ENCODE measurements around the gene CD160.

CD160 gene

GRCh38 chr1:145730900-145731299 is 11.6 kb downstream of the CD160 start:
- Histone ChIP-seq H3K9me3 (ENCODE audit: control insufficient read depth, insufficient read depth, low read depth, low read length) (no peaks in the 10 kb centered on the region), H3K36me3 (ENCODE audit: control insufficient read depth in 2 of 2, insufficient read depth in 1 of 2, low read length in 2 of 2) (no peaks in the 10 kb centered on the region), H3K4me1 (ENCODE audit: control insufficient read depth, insufficient read depth, low read length) (no peaks in the 10 kb centered on the region), H3K4me3 (ENCODE audit: low read depth, low read length) (no peak overlapping the region), H3K27ac (ENCODE audit: extremely low read depth, low read depth, low read length) (no peak overlapping the region)
- POLR2A ChIA-PET = no interaction called here
- TF ChIP-seq HOXC10 (CRISPR knock-in tag; IDR thresholded peaks at IDR 0.05) (no peak), ZNF426 (tag by site-specific recombination; IDR thresholded peaks at IDR 0.05) (no peak)
- CTCF ChIA-PET = no interaction called here

GRCh38 chr1:145736191-145736590 is 16.9 kb downstream of the CD160 start:
- ChIA-PET POLR2A (no interaction called here), CTCF (interaction anchor here (0.9 kb wide), 1 partner anchor 16 kb away, joined by 5 read pairs; no protein-coding TSS in a partner anchor)
- Histone ChIP-seq H3K27ac (ENCODE audit: extremely low read depth, low read depth, low read length) (no peak overlapping the region), H3K4me3 (ENCODE audit: low read depth, low read length) (no peak overlapping the region), H3K36me3 (ENCODE audit: control insufficient read depth in 2 of 2, insufficient read depth in 1 of 2, low read length in 2 of 2) (no peaks in the 10 kb centered on the region), H3K4me1 (ENCODE audit: control insufficient read depth, insufficient read depth, low read length) (0 out of 2 replicates have a peak, but pooled peaks cover 2% of the 10 kb centered on the region), H3K9me3 (ENCODE audit: control insufficient read depth, insufficient read depth, low read depth, low read length) (no peaks in the 10 kb centered on the region)
- no peak for TF ChIP-seq ZFP37 (tag by site-specific recombination; IDR thresholded peaks at IDR 0.05)
- no peak for TF ChIP-seq ZNF292 (tag by site-specific recombination; IDR thresholded peaks at IDR 0.05; ENCODE audit: borderline replicate concordance, low read depth)
- TF ChIP-seq, protein P1, sequence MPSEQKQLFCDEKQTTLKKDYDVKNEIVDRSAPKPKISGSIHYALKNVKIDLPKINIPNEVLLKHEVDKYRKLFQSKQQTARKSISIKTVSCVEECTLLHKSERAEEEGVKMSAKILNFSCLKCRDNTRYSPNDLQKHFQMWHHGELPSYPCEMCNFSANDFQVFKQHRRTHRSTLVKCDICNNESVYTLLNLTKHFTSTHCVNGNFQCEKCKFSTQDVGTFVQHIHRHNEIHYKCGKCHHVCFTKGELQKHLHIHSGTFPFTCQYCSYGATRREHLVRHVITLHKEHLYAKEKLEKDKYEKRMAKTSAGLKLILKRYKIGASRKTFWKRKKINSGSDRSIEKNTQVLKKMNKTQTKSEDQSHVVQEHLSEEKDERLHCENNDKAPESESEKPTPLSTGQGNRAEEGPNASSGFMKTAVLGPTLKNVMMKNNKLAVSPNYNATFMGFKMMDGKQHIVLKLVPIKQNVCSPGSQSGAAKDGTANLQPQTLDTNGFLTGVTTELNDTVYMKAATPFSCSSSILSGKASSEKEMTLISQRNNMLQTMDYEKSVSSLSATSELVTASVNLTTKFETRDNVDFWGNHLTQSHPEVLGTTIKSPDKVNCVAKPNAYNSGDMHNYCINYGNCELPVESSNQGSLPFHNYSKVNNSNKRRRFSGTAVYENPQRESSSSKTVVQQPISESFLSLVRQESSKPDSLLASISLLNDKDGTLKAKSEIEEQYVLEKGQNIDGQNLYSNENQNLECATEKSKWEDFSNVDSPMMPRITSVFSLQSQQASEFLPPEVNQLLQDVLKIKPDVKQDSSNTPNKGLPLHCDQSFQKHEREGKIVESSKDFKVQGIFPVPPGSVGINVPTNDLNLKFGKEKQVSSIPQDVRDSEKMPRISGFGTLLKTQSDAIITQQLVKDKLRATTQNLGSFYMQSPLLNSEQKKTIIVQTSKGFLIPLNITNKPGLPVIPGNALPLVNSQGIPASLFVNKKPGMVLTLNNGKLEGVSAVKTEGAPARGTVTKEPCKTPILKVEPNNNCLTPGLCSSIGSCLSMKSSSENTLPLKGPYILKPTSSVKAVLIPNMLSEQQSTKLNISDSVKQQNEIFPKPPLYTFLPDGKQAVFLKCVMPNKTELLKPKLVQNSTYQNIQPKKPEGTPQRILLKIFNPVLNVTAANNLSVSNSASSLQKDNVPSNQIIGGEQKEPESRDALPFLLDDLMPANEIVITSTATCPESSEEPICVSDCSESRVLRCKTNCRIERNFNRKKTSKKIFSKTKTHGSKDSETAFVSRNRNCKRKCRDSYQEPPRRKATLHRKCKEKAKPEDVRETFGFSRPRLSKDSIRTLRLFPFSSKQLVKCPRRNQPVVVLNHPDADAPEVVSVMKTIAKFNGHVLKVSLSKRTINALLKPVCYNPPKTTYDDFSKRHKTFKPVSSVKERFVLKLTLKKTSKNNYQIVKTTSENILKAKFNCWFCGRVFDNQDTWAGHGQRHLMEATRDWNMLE (tag by site-specific recombination; conservative IDR thresholded peaks at IDR 0.05; ENCODE audit: low read depth) = no peak
- TF ChIP-seq GFI1B (tag by site-specific recombination; IDR thresholded peaks at IDR 0.05) = no peak
- TF ChIP-seq SP7 (tag by site-specific recombination; IDR thresholded peaks at IDR 0.05) = no peak
- TF ChIP-seq SCRT2 (tag by site-specific recombination; IDR thresholded peaks at IDR 0.05) = peak; percentile 35; the same call in 1 of the 2 replicates

DNA sequence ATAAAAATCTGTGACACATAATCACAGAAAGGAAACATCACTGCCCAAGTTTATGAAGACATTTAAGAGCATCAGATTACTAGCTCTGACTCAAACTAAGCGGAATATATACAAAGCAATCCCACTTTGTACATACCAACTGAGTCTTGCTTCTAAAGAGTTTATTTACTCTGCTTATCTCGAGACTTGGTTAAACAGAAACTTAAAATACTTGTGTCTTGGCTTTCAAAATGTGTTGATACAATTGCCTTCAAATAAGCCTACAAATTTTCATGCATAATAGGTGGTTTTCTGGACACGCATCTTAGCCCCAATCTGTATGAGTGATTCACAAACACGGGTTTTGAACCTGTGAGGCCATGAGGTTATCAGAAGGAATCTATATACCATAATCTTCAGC is 21.0 kb downstream of the CD160 start:
- no peak overlapping the region for H3K27ac ChIP-seq (ENCODE audit: extremely low read depth, low read depth, low read length)
- H3K9me3 ChIP-seq (ENCODE audit: control insufficient read depth, insufficient read depth, low read depth, low read length) = no peaks in the 10 kb centered on the region
- H3K4me3 ChIP-seq (ENCODE audit: low read depth, low read length) = no peak overlapping the region
- CTCF ChIA-PET = interaction anchor here (1.7 kb wide), 1 partner anchor 19 kb away, joined by 7 read pairs; no protein-coding TSS in a partner anchor
- H3K4me1 ChIP-seq (ENCODE audit: control insufficient read depth, insufficient read depth, low read length) = 0 out of 2 replicates have a peak, but pooled peaks cover 2% of the 10 kb centered on the region
- POLR2A ChIA-PET = no interaction called here
- H3K36me3 ChIP-seq (ENCODE audit: control insufficient read depth in 2 of 2, insufficient read depth in 1 of 2, low read length in 2 of 2) = peaks cover 0 to 21% of the 10 kb centered on the region in 2 experiments; a peak in 2 of 3 replicates
- TF ChIP-seq, protein P2, sequence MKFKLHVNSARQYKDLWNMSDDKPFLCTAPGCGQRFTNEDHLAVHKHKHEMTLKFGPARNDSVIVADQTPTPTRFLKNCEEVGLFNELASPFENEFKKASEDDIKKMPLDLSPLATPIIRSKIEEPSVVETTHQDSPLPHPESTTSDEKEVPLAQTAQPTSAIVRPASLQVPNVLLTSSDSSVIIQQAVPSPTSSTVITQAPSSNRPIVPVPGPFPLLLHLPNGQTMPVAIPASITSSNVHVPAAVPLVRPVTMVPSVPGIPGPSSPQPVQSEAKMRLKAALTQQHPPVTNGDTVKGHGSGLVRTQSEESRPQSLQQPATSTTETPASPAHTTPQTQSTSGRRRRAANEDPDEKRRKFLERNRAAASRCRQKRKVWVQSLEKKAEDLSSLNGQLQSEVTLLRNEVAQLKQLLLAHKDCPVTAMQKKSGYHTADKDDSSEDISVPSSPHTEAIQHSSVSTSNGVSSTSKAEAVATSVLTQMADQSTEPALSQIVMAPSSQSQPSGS (tag by site-specific recombination; IDR thresholded peaks at IDR 0.05; ENCODE audit: low read depth) = no peak
- TF ChIP-seq ZNF169 (tag by site-specific recombination; IDR thresholded peaks at IDR 0.05) = no peak
- peak; percentile 85 for TF ChIP-seq FEZF1 (tag by site-specific recombination; IDR thresholded peaks at IDR 0.05)
- peak; percentile 92 for TF ChIP-seq BCL11A (tag by site-specific recombination; IDR thresholded peaks at IDR 0.05; ENCODE audit: low read depth)
- no peak for TF ChIP-seq ELK4 (IDR thresholded peaks at IDR 0.05; ENCODE audit: borderline replicate concordance, low read depth, low read length)
- TF ChIP-seq, protein P3, sequence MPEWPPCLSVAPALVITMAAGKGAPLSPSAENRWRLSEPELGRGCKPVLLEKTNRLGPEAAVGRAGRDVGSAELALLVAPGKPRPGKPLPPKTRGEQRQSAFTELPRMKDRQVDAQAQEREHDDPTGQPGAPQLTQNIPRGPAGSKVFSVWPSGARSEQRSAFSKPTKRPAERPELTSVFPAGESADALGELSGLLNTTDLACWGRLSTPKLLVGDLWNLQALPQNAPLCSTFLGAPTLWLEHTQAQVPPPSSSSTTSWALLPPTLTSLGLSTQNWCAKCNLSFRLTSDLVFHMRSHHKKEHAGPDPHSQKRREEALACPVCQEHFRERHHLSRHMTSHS (tag by site-specific recombination; IDR thresholded peaks at IDR 0.05) = no peak
- TF ChIP-seq ZNF777 (tag by site-specific recombination; IDR thresholded peaks at IDR 0.05; ENCODE audit: borderline replicate concordance) = no peak
- TF ChIP-seq, protein P4, sequence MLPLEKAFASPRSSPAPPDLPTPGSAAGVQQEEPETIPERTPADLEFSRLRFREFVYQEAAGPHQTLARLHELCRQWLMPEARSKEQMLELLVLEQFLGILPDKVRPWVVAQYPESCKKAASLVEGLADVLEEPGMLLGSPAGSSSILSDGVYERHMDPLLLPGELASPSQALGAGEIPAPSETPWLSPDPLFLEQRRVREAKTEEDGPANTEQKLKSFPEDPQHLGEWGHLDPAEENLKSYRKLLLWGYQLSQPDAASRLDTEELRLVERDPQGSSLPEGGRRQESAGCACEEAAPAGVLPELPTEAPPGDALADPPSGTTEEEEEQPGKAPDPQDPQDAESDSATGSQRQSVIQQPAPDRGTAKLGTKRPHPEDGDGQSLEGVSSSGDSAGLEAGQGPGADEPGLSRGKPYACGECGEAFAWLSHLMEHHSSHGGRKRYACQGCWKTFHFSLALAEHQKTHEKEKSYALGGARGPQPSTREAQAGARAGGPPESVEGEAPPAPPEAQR (tag by site-specific recombination; IDR thresholded peaks at IDR 0.05) = no peak
- TF ChIP-seq SCRT1 (tag by site-specific recombination; IDR thresholded peaks at IDR 0.05; ENCODE audit: borderline replicate concordance) = no peak; the same call in 1 of the 2 replicates
- no peak for TF ChIP-seq ZNF621 (tag by site-specific recombination; IDR thresholded peaks at IDR 0.05)
- TF ChIP-seq ZBTB8A (tag by site-specific recombination; IDR thresholded peaks at IDR 0.05) = no peak
- no peak for TF ChIP-seq ZNF174 (tag by site-specific recombination; IDR thresholded peaks at IDR 0.05)
- TF ChIP-seq ZNF214 (tag by site-specific recombination; IDR thresholded peaks at IDR 0.05; ENCODE audit: borderline replicate concordance) = no peak
